Fibroblast of lung (primary cell): ENCODE data around the gene SLC25A30. TPM values are rescaled to one million over a fixed set of nuclear protein-coding genes. Genes with fewer than 3 reads are reported as not detected.
"Not testable (repeated sequence)": the region's sequence is repeated elsewhere in the genome, so short reads cannot be mapped to it uniquely, and the experiment has no call there.

ENCODE experiments used
- DNase-seq, 2 donors: peaks; one replicate each; pipeline versions ENCODE4 v3.0.0 to v3.0.0-alpha.2; 2010; ENCODE audit warnings: low read depth in 2 of 2
- H2AFZ ChIP-seq: 2 replicates; pipeline ENCODE4 v1.5.1; 2012; ENCODE audit warnings: low read length, control low read depth, inconsistent platforms
- H3K27ac ChIP-seq: 2 replicates; pipeline ENCODE4 v1.5.1; 2011; ENCODE audit warnings: low read length, control low read depth; ENCODE audit not compliant: insufficient read depth
- H3K27me3 ChIP-seq: 2 replicates; pipeline ENCODE4 v1.5.1; 2011; ENCODE audit warnings: mild to moderate bottlenecking, low read length; ENCODE audit not compliant: control insufficient read depth, insufficient read depth
- H3K36me3 ChIP-seq: 2 replicates; pipeline ENCODE4 v1.5.1; 2011; ENCODE audit warnings: low read length; ENCODE audit not compliant: control insufficient read depth, insufficient read depth
- H3K4me1 ChIP-seq: 2 replicates; pipeline ENCODE4 v1.5.1; 2011; ENCODE audit warnings: low read length; ENCODE audit not compliant: control insufficient read depth, insufficient read depth; ENCODE audit errors: extremely low read depth
- H3K4me2 ChIP-seq: 2 replicates; pipeline ENCODE4 v1.5.1; 2011; ENCODE audit warnings: low read length, control low read depth; ENCODE audit not compliant: insufficient read depth; ENCODE audit errors: extremely low read depth
- H3K4me3 ChIP-seq, 4 experiments: fragments of 200-600 bp in 1 of 4; sonication (generic) in 1 of 4; replicated peaks in 1 of 4; 2 replicates each; pipeline ENCODE4 v1.5.1; 2011 to 2016; ENCODE audit warnings: low read length in 4 of 4, low read depth in 3 of 4, mild to moderate bottlenecking in 3 of 4, control low read depth in 2 of 4, inconsistent platforms in 1 of 4, mixed read lengths in 1 of 4; ENCODE audit not compliant: insufficient read depth in 1 of 4; ENCODE audit errors: control extremely low read depth in 1 of 4
- H3K79me2 ChIP-seq: 2 replicates; pipeline ENCODE4 v1.5.1; 2012; ENCODE audit warnings: mild to moderate bottlenecking, low read length, inconsistent platforms; ENCODE audit not compliant: control insufficient read depth, insufficient read depth
- H3K9ac ChIP-seq: 2 replicates; pipeline ENCODE4 v1.5.1; 2011; ENCODE audit warnings: mild to moderate bottlenecking, low read length, control low read depth; ENCODE audit not compliant: insufficient read depth
- H3K9me3 ChIP-seq: 2 replicates; pipeline ENCODE4 v1.5.1; 2012; ENCODE audit warnings: low read depth, low read length; ENCODE audit not compliant: control insufficient read depth, insufficient read depth
- H4K20me1 ChIP-seq: 2 replicates; pipeline ENCODE4 v1.5.1; 2011; ENCODE audit warnings: low read length; ENCODE audit not compliant: control insufficient read depth, insufficient read depth; ENCODE audit errors: extremely low read depth
- CTCF ChIP-seq, 2 donors: IDR thresholded peaks in 1 of 2; conservative IDR thresholded peaks in 1 of 2; 1 replicate in 1 of 2; 2 replicates in 1 of 2; pipeline ENCODE4 v1.5.1; 2011 to 2012; ENCODE audit warnings: low read length in 2 of 2, control low read depth in 1 of 2, inconsistent platforms in 1 of 2, low read depth in 1 of 2, mild to moderate bottlenecking in 1 of 2
- EZH2 ChIP-seq: IDR thresholded peaks from 2 replicates; pipeline ENCODE4 v1.5.1; 2012; ENCODE audit warnings: low read length, control low read depth, mild to moderate bottlenecking; ENCODE audit errors: missing control alignments
- polyA plus RNA-seq, 2 donors: library from polyadenylated mRNA; depleted of rRNA in 1 of 2; stranded (reverse) in 1 of 2; unstranded in 1 of 2; fragments of >200 nt; gene quantifications; 2 replicates each; pipeline ENCODE4 v1.2.1, GENCODE V29; 2011 to 2012; ENCODE audit warnings: missing spikeins in 1 of 2
- total RNA-seq: library from RNA; depleted of rRNA; stranded (reverse); fragments of >200 nt; gene quantifications from 2 replicates; pipeline ENCODE4 v1.2.1, GENCODE V29; 2014

Gene SLC25A30
- total and polyA plus RNA-seq, 2 donors (not counting 1 experiment from before 2014, with no cell fraction given) = 14.5 to 27.6 TPM

- no peak overlapping the region for H3K9ac ChIP-seq
- no peak overlapping the region for H2AFZ ChIP-seq
- no peaks in the 10 kb centered on the region for H4K20me1 ChIP-seq
- H3K27ac ChIP-seq = no peak overlapping the region
- no peaks in the 10 kb centered on the region for H3K9me3 ChIP-seq
- DNase-seq = peak in 1 of 2 donors; percentile 80
- TF ChIP-seq EZH2 (no peak), CTCF (conservative IDR thresholded peaks at IDR 0.05 in 1 of 2, IDR thresholded peaks at IDR 0.05 in 1 of 2; ENCODE audit: low read depth in 1 of 2, low read length in 2 of 2) (no peak)
- H3K4me1 ChIP-seq = no peaks in the 10 kb centered on the region
- peaks cover 9% of the 10 kb centered on the region for H3K36me3 ChIP-seq
- H3K4me2 ChIP-seq = no peak overlapping the region
- no peaks in the 10 kb centered on the region for H3K79me2 ChIP-seq
- H3K4me3 ChIP-seq = no peak overlapping the region
- no peaks in the 10 kb centered on the region for H3K27me3 ChIP-seq
Observed at GRCh38 chr13:45352031-45352430, 66.1 kb downstream of the SLC25A30 start.

- H3K27ac ChIP-seq = no peak overlapping the region
- H3K4me3 ChIP-seq = no peak overlapping the region
- H4K20me1 ChIP-seq = no peaks in the 10 kb centered on the region
- no peaks in the 10 kb centered on the region for H3K79me2 ChIP-seq
- H3K4me1 ChIP-seq = no peaks in the 10 kb centered on the region
- H3K4me2 ChIP-seq = no peak overlapping the region
- no peak overlapping the region for H3K9ac ChIP-seq
- peaks cover 4% of the 10 kb centered on the region for H3K36me3 ChIP-seq
- DNase-seq = no peak
- H3K9me3 ChIP-seq = no peaks in the 10 kb centered on the region
- H3K27me3 ChIP-seq = no peaks in the 10 kb centered on the region
- no peak overlapping the region for H2AFZ ChIP-seq
- TF ChIP-seq CTCF (conservative IDR thresholded peaks at IDR 0.05 in 1 of 2, IDR thresholded peaks at IDR 0.05 in 1 of 2; ENCODE audit: low read depth in 1 of 2, low read length in 2 of 2) (no peak), EZH2 (no peak)
Observed at GRCh38 chr13:45350152-45350551, 68.0 kb downstream of the SLC25A30 start.

- H3K36me3 ChIP-seq = peaks cover 7% of the 10 kb centered on the region
- no peaks in the 10 kb centered on the region for H3K27me3 ChIP-seq
- no peaks in the 10 kb centered on the region for H3K9me3 ChIP-seq
- no peak overlapping the region for H3K4me2 ChIP-seq
- no peak overlapping the region for H2AFZ ChIP-seq
- H4K20me1 ChIP-seq = no peaks in the 10 kb centered on the region
- no peaks in the 10 kb centered on the region for H3K79me2 ChIP-seq
- no peaks in the 10 kb centered on the region for H3K4me1 ChIP-seq
- H3K27ac ChIP-seq = no peak overlapping the region
- peak in 1 of 2 donors; percentile 36 for DNase-seq
- TF ChIP-seq CTCF (conservative IDR thresholded peaks at IDR 0.05 in 1 of 2, IDR thresholded peaks at IDR 0.05 in 1 of 2; ENCODE audit: low read depth in 1 of 2, low read length in 2 of 2) = no peak
- no peak for TF ChIP-seq EZH2
- no peak overlapping the region for H3K4me3 ChIP-seq
- no peak overlapping the region for H3K9ac ChIP-seq
Observed at GRCh38 chr13:45349438-45349837, 68.7 kb downstream of the SLC25A30 start.

GRCh38 chr13:45344064-45344463 is 74.1 kb downstream of the SLC25A30 start:
- H3K27ac ChIP-seq, H3K27me3 ChIP-seq, H3K9ac ChIP-seq, DNase-seq, H3K4me2 ChIP-seq, H3K4me3 ChIP-seq, H2AFZ ChIP-seq, H4K20me1 ChIP-seq, H3K9me3 ChIP-seq, H3K36me3 ChIP-seq, H3K4me1 ChIP-seq: not testable (repeated sequence)
- H3K79me2 ChIP-seq = peaks cover 31% of the 10 kb centered on the region
